Measurements from ENCODE around the gene ASPDH.
"Not testable (repeated sequence)": the region's sequence is repeated elsewhere in the genome, so short reads cannot be mapped to it uniquely, and the experiment has no call there.

ASPDH gene

DNA sequence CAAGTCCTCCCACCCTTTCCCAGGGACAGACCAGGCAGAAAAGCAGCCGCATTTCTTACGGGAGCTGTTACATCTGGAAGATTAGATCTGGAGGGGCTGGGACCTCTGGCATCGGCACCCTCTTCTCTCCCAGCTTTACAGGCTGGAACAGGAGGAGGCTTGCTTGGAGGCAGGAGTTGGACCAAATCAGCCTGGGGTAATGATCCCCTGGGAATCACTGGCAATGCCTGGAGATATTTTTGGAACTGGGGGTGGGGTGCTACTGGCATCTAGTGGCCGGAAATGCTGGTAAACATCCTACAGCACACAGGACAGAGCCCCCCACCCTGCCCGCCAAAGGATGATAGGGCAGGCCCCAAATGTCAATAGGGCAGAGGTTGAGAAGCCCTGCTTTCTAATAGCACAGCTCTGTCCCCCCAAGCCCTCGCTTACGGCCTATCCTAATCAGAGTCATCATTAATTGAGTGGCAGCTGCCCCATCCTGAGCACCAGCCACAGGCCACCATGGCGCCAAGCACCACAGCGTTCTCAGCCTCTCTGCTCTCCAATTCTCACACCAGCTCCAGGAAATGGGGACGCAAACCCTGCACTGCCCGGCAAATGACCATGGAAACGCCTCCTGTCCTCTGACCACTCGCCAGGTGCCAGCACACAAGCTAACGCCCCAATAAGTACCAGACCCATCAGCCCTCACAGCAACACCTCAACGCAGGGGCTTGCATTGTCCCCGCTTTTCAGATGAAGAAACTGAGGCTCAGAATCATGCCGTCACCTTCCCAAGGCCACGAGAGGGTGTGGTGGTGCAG is 33.9 kb upstream of the ASPDH start:
- DNase-seq = no peak

DNA sequence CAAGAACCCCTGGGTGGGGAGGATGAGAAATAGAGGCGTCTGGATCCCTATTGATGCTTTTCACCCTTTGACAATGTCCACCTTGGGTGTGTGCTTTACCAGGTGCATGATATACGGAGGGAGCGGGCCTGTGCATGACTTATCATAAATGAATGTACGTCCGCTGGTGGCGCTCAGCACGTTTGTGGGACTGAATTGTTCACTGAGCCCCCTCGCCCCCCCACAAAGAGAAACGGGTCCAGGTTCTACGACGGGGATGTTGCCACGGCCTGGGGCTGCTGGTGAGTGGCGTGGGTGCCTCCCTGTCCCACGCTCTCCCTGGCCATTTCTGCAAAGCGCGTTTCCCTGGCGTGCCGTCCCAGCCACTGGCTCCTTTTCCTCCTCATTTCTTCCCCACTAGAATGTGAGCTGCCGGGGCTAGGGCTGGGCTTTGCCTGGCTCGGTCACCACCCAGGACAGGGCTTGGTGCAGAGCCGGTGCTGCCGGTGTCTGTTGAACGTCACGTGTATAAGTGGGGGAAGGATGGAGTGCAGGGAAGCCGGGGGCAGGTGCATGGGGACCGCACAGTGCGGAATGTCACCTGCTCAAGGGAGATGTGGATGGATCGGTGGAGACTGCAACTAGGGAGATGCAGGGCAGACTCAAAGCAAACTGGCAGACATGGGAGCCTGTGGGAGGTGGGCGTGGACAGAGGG is 33.0 kb upstream of the ASPDH start:
- DNase-seq = no peak

DNA sequence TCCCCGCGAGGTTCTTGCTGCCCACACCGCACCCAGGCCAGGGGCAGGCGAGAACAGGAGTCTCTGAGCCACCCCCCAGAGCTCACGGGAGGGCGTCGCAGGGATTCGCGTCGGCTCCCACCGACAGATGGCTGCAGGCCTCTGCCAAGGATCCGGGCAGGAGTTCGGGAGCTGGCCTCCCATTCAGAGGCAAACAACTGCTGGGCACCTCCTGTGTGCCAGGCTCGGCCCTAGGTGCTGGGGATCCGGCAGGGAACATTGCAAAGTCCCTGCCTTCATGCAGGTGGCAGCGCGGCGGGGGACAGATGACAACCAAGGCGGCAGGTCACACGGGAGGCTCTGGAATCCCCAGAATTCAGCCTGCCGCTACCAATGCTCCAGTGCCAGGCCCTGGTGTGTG is 29.2 kb upstream of the ASPDH start:
- DNase-seq = no peak

DNA sequence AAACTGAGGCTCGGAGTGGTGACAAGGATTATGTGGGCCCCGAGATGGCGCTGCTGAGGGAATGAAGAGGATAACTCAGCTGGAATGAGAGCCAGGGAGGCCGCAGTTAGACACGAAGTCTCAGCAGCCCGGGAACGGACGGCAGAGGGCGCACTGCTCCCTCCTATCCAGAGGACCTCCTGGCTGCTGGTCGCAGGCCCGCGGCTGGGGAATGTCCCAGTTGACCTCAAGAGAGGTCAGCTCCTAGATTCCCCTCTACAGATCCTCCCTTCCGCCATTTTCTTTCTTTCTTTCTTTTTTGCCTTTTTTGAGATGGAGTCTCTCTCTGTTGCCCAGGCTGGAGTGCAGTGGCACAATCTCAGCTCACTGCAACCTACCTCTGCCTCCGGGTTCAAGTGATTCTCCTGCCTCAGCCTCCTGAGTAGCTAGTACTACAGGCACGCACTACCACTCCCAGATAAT is 24.1 kb upstream of the ASPDH start:
- DNase-seq = peak; percentile 79

DNA sequence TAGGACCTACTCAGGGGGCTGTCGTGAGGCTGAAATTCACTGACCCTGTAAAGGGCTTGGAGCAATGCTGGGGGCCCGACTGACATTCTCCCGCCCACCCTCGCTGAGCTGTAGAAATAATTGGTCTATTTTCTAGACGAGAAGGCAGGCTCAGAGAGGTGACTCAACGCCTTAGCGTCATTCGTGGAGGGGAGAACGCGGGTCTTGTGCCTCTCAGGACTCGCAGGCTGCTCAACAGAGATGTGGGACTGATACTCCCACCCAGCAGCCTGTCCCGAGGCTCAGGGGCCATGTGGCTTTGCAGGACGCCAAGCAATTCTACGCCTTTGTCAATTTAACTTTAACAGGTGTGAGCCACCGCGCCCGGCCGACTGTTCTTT is 23.6 kb upstream of the ASPDH start:
- DNase-seq = no peak

DNA sequence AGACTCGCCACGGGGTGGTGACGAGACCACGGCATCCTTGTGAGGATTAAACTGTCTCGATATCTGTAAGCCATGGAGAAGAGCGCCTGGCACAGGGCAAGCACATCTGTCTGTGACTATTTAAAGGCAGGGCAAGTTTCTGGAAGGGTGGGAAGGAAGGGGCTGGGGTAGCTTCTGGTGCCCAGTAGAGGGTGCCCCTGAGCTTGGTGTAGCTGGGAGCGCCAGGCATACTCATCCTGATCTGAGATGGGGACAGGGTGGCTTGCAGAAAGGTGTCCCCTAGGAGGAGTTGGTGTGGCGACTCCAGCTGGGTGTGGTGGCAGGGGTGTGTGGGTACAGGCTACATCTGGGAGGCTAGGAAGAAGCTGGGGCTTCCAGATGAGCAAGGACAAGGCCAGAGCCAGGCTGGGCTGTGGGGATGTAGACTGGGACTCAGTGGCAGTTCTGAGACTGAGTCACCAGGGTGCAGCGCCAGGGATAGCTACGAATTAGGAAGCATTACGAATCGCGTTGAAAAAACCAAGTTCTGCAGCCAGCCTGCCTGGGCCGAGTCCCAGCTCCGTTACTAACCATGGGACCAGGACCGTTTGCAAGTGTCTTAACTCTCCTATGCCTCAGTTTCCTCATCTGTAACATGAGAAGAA is 23.1 kb upstream of the ASPDH start:
- DNase-seq = no peak

DNA sequence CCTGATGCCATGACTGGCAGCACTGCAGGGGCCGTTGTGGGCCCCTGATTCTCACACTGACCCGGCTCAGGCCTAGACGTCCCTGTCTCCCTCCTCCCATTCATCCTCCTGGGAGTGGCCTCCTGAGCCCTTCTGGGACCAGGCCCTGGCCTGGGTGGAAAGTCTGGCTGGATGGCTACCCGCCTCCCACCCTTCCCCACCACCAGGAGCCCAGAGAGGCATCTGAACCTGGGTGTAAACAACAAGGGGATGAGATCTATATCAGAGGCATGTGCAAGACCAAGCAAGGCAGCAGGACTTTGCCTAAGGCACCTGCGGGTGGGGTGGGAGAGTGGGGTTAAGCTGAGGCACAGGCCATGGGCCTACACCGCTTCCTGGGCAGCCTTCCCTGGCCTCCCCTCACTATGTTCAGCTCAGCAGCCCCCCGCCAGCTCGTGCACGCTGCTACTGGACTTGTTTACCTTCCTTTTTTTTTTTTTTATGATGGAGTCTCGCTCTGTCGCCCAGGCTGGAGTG is 22.0 kb upstream of the ASPDH start:
- DNase-seq = no peak

DNA sequence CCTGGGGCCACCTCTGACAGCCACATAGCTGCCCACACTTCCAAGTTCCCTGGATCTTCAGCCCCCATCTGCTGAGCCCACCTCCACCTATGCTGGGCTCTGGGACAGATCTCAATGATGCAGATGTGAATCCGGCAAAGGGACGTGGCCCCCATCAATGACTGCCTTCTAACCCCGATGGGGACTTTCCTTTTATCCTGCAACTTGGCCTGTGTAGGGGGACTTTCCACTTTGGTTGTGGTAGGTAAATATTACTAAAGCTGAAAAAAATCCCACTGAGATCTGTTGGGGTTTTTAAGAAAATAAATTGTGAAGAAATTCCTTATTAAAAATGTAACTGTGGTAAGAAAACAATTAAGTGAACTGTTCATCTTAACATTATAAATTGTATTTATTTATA is 20.8 kb upstream of the ASPDH start:
- DNase-seq = no peak

DNA sequence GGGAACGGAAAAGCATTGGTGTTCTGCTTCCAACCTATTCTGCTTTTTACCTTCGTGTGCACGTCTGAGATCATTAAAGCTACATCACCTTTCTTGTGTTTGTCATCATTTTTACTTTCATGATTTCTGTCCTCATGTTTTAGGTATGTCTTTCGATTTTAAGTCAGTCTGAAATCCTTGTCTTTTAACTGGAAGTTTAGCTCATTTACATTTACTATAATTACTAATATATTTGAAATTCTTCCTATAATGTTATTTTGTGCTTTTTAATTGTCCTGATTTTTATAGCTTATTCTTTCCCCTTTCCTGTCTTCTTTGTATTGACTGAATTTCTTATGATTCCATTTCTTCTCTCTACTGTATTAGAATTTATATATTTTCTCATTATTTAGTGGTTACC is 19.2 kb upstream of the ASPDH start:
- no peak for DNase-seq

DNA sequence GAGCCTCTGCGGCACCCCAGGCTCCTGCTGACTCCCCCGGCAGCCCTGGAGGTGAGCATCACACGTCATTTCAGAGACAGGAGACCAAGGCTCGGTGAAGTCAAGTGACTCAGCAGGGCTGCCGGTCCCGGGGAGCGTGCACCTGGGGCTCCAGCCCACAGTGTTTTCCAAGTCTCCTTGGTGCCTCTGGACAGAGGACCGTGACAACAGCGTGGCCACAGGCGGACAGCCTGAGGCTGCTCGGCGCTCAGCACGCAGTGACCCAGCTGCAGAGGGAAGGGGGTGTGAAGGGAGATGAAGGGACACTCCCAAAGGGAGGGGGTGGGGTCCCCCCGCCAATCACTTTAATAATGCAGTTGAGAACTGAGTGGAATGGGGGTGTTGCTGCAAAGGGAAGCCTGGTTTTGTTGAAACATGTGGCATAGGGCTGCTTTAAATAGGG is 17.5 kb upstream of the ASPDH start:
- DNase-seq = no peak

DNA sequence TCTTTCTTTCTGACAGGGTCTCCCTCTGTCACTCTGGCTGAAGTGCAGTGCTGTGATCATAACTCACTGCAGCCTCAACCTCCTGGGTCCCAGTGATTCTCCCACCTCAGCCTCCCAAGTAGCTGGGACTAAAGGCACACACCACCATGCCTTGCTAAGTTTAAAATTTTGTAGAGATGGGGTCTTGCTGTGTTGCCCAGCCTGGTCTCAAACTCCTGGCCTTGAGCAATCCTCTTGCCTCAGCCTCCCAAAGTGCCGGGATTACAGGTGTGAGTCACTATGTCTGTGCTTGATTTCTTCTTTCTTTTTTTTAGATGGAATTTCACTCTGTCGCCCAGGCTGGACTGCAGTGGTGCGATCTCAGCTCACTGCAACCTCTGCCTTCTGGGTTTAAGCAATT is 14.3 kb upstream of the ASPDH start:
- DNase-seq = not testable (repeated sequence)

DNA sequence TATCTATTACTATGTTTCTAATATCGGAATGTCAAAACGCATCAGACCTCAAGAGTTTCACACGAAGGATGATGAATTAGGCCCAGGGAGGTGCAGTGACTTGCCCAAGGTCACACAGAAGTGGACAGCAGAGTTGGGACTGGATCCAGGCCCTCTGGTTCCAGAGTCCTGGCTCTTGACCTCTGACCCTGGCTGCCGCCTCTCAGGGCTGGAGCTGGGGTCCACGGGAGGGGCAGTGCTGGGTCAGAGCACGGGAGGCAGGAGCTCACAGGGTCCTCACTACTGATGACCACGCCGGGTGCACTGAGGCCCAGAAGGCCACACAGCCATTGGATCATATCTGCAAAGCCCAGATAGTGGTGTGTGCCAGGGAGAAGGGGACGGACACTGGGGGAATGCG is 9.2 kb upstream of the ASPDH start:
- no peak for DNase-seq

DNA sequence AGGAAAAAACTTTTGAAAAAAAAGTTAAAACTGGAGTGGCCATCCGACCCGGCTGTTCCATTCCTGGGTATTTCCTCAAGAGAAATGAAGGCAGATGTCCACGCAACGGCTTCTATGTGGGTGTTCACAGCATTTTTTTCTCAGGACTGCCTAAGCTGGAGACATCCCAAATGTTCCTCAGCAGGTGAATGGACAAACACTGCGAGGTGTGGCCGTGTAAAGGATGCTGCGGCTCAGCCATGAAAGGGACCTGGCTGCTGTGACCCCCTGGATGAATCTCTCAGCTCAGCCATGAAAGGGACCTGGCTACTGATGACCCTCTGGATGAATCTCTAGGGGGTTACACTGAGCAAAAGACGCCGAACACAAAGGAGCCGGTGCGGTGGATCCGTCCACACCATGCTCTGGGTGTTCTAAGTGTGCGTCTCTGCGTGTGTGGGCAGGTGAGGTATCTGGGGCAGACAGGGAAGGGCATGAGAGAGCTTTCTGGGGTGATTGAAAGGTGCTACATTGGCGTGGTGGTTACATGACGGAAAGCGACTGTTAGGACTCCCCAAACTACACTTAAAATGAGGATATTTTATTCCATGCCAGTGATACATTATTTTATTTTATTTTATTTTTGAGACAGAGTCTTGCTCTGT is 7.2 kb upstream of the ASPDH start:
- no peak for DNase-seq

DNA sequence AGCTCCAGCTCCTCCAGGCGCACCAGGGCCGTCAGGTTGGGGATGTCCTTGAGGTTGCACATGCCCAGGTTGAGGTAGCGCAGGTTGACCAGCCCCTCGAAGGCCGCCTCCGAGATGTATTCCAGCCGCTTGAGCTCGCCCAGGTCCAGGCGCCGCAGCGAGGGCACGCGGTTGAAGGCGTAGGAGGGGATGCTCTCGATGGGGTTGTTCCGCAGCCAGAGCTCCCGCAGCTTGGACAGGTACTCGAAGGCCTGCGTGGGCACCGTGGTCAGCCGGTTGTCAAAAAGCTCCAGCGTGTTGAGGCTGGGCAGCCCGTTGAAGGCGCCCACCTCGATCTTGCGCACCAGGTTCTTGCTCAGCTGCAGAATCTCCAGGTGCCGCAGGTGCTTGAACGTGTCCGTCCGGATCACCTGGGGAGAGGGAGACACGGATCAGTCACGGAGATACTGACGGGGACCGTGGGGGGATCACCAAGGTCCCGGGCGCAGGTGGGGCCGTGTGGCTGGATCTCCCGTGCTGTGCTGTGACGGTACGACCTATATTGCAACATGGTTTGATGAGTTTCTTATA is 5.4 kb upstream of the ASPDH start:
- DNase-seq = no peak

DNA sequence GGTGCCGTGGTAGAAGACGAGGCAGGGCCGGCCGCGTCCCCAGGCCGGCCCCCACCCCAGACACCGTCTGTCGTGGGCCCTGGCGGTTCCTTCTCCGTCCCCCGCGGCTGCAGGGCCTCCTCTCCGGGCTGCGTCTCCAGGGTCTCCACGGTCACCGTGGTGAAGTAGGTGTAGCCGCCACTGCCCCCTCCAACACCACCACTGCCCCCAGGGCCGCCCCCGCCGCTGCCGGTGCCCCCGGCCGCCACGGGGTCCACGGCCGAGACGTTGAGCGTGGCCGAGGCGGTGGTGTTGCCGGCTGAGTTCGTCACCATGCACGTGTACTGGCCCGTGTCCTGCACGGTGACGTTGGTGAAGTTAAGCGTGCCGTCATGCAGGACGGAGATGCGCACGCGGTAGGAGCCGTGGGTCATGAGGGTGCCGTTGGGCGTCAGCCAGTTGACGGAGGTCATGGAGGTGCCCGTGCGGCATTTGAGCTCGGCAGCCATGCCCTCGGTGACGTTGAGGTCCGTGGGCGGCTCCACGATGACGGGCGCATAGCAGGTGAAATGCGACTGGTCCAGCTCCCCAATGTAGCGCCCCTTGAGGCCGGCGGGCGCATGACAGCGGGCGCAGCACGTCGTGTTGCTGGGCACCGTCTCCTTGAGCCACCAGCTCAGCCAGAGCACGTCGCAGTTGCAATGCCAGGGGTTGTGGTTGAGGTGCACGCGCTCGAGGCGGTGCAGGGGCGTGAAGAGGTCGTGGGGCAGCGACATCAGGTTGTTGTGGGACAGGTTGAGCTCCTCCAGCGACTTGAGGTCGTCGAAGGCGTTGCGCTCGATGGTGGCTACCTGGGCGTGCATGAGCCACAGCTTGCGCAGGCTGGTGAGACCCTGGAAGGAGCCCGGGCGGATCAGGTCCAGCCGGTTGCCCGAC is 4.6 kb upstream of the ASPDH start:
- DNase-seq = no peak

DNA sequence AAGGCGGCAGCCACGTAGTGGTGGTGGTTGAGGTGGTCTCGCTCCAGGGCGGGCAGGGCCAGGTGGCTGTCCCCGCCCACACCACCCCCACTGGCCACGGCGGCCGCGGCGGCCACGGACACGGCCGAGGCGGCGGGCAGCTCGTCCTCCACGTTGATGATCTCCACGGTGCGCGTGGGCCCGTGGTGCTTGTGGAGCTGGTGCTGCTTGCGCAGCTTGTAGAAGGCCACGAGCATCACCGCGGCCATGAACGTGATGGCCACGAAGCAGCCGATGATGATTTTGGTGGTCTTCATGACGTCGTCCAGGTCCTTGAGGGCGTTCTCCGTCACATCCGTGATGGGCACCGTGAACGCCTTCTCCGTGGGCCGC is 4.0 kb upstream of the ASPDH start:
- DNase-seq = no peak

DNA sequence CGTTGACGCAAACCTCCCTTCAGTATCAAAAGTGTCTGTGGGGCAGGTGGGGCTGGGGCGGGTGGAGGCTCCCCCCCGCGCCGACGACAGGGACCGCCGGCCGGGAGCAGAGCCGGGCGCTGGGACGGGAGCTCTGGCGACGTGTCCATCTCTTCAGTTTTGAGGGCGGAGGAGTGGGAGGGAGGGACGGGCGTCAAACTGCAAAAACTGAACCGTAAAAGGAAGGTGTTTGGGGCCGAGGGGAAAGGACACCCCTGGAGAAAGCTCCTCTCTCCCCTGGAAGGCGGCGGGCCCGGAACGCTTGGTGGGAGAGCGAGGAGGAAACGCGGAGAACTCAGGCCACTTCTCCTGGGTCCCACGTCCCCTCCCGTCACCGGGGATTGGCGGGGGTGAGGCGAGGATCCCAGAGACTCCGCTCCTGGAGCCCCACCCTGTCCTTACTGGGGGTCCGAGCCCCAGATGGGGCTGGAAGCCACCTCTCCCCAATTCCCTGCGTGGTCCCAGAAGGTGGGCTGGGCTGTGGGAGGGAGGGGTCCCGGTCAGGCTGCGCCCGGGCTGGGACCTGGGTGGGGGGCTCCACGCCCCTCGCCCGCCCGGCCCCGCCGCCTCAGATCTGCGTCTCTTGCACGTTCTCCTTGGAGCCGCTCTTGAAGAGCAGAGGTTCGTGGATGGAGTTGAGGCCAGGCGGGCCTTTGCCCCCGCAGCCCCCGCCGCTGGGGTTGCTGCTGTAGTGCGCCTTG is 3.4 kb upstream of the ASPDH start:
- DNase-seq = no peak

DNA sequence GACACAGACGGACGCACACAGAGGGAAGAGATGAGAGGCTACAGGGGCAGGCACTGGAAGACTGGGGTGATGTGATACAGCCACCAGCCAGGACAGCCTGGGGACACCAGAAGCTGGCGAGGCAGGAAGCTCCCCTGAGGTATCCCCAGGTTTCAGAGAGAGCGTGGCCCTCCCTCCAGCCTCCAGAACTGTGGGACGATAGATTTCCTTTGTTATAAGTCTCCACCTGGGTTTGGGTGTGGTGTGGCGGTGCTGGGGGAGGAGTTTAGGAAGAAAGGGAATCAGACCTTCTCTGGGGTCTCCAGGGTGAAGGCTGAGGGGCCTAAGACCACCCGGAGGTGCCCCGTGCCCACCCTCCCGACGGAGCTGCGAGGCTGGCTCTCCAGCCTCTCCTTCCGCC is 2.7 kb upstream of the ASPDH start:
- no peak for DNase-seq

DNA sequence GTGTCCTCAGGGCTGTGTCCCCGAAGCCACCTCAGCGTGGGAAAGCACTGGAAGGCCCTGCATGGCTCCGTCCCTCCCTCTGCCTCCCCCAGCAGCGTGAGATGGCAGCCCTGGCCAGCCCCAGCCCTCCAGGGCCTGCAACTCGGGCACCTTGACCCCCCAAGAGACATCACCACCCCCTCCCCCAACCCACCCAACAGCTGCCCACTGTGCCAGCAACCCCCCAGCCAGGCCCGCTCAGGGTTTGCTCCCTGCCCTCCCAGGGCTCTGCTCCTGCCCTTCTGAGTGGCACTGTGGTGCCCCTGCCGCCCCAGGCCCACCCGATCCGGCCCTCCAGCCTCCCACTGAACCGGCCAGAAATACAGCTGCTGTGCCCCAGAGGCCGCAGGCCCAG is 1.5 kb upstream of the ASPDH start:
- no peak for DNase-seq

DNA sequence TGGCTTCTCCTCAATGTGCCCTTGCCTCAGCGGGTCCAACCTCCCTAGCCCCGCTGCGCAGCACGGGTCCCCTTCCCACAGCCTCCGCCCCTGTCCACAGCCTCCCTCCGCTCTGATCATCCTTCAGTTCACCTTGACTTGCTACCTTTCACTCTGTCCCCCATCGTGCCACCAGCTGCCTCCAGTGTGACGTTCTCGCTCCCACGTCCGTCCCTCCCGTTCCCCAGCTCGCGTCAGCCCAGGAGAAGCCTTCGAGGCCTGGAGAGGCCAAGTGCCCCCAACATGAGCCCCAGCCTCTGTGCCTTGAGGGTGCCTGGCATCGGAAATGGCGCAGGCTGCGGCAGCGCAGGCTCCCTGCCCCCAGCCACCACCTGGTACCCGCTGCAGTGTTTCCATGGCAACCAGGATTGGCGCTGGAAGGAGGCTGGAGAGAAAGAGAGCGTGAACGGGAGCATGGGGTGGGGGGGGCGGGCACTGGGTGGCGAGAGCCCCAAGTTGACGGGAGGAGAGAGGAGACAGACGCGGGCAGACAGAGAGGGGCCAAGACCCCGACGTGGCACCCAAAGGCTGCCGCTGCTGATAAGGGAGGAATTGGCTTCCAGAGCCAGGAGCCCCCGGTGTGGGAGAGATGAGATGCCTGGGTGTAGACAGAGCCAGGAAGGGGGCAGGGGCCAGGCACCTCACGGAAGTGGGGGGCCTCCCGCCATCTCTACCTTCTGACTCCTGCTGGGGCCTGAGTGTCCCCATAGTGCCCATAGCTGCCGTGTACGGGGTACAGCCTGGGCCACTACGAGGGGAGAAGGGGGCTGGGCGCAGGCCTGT is 844 bp upstream of the ASPDH start:
- no peak for DNase-seq
